Right ventricle myocardium superior (tissue), 1 donor: Measurements from ENCODE around the gene HTN1. TPM values are rescaled to one million over a fixed set of nuclear protein-coding genes. Genes with fewer than 3 reads are reported as not detected.

ENCODE experiments used
- total RNA-seq: library from RNA; stranded (reverse); fragmentation: NEBNext Ultra II Directional; extraction: Animal tissue kit (Norgen Biotek cat#: 25700); gene quantifications from one replicate; pipeline ENCODE4 v1.2.1, GENCODE V29; 2021
- donor health status: DM: no; HTN: yes; CAD: no; lungs with severe emphysema.

The HTN1 gene
- total RNA-seq, 1 donor from 2014 or later = not detected

Other genes with a start within 250 kb of the HTN1 start
- gene SULT1E1, start 190.3 kb upstream of the HTN1 start, total RNA-seq = not detected
- gene CSN1S1, start 119.4 kb upstream of the HTN1 start, total RNA-seq = not detected
- gene CSN2, start 84.7 kb upstream of the HTN1 start, total RNA-seq = not detected
- gene STATH, start 54.5 kb upstream of the HTN1 start, total RNA-seq = not detected
- not detected for gene HTN3, start 22.0 kb upstream of the HTN1 start, total RNA-seq
- gene PRR27, start 103.8 kb downstream of the HTN1 start, total RNA-seq = not detected
- not detected for gene ODAM, start 145.3 kb downstream of the HTN1 start, total RNA-seq
- gene FDCSP, start 175.7 kb downstream of the HTN1 start, total RNA-seq = not detected
- gene CSN3, start 192.2 kb downstream of the HTN1 start, total RNA-seq = not detected